H1 (cell line): ENCODE results near the gene TRIP11. TPM values are rescaled to one million over a fixed set of nuclear protein-coding genes. Genes with fewer than 3 reads are reported as not detected.

Experiments used
- CTCF ChIA-PET: fragments of 300-600 bp; sonication (Branson Sonifier 250); formaldehyde crosslinking; loops from one replicate; lab custom pipeline; 2021; ENCODE audit not compliant: partially characterized antibody; lab: Charles Lee
- POLR2A ChIA-PET: fragments of 300-600 bp; sonication (Branson Sonifier 250); formaldehyde crosslinking; loops from one replicate; lab custom pipeline; 2021; ENCODE audit warnings: inconsistent platforms; ENCODE audit not compliant: partially characterized antibody; lab: Charles Lee
- DNase-seq, 2 experiments: peaks; one replicate each; pipeline versions ENCODE4 v3.0.0 to v3.0.0-alpha.2; 2010 to 2022; ENCODE audit warnings: low spot score in 2 of 2, low read depth in 1 of 2, mixed read lengths in 1 of 2
- FAIRE-seq: peaks from 2 replicates; lab custom pipeline; 2011; peaks lifted over from hg19 to GRCh38; lab: Jason Lieb, UNC
- H2AFZ ChIP-seq: 2 replicates; pipeline ENCODE4 v1.8.1; 2012; ENCODE audit warnings: low read length, inconsistent platforms
- H2AK5ac ChIP-seq: 2 replicates; pipeline ENCODE4 v1.6.1; 2013; ENCODE audit warnings: low read depth, low read length
- H2BK120ac ChIP-seq: replicated peaks from 2 replicates; pipeline ENCODE3; 2013; ENCODE audit warnings: low read depth, low read length, inconsistent platforms
- H2BK12ac ChIP-seq: 2 replicates; pipeline ENCODE4 v1.6.1; 2013; ENCODE audit warnings: low read depth, low read length
- H2BK15ac ChIP-seq: 2 replicates; pipeline ENCODE4 v1.6.1; 2013; ENCODE audit warnings: low read length
- H2BK20ac ChIP-seq: 2 replicates; pipeline ENCODE4 v1.6.1; 2013; ENCODE audit warnings: low read length
- H2BK5ac ChIP-seq: 2 replicates; pipeline ENCODE4 v1.6.1; 2013; ENCODE audit warnings: low read depth, low read length
- H3K14ac ChIP-seq: 2 replicates; pipeline ENCODE4 v1.6.1; 2013; ENCODE audit warnings: inconsistent platforms; ENCODE audit not compliant: insufficient read length
- H3K18ac ChIP-seq: 2 replicates; pipeline ENCODE4 v1.6.1; 2013; ENCODE audit warnings: low read length; ENCODE audit errors: extremely low read depth
- H3K23ac ChIP-seq: 2 replicates; pipeline ENCODE4 v1.6.1; 2013; ENCODE audit warnings: inconsistent platforms; ENCODE audit not compliant: insufficient read length
- H3K23me2 ChIP-seq: 2 replicates; pipeline ENCODE4 v1.6.1; 2013; ENCODE audit warnings: low read depth, low read length
- H3K27ac ChIP-seq: 2 replicates; pipeline ENCODE4 v1.6.1; 2011; ENCODE audit warnings: low read depth, low read length, inconsistent platforms
- H3K27me3 ChIP-seq, 4 experiments: replicated peaks in 1 of 4; 1 replicate in 1 of 4; 2 replicates in 3 of 4; pipeline versions ENCODE4 v1.6.1 to v1.8.1; 2011 to 2013; ENCODE audit warnings: low read length in 3 of 4, mild to moderate bottlenecking in 3 of 4, inconsistent platforms in 2 of 4, mixed read lengths in 2 of 4, moderate library complexity in 1 of 4; ENCODE audit not compliant: control insufficient read depth in 3 of 4, insufficient read depth in 3 of 4; ENCODE audit errors: extremely low read depth in 1 of 4
- H3K36me3 ChIP-seq, 4 experiments: 2 replicates each; pipeline versions ENCODE4 v1.6.1 to v1.8.1; 2011 to 2013; ENCODE audit warnings: mild to moderate bottlenecking in 4 of 4, low read length in 3 of 4, moderate library complexity in 2 of 4, control low read depth in 1 of 4, inconsistent platforms in 1 of 4; ENCODE audit not compliant: insufficient read depth in 4 of 4, control insufficient read depth in 2 of 4
- H3K4ac ChIP-seq: replicated peaks from 2 replicates; pipeline ENCODE3; 2013; ENCODE audit warnings: low read length, low read depth, mixed read lengths, inconsistent platforms; ENCODE audit not compliant: insufficient read length
- H3K4me1 ChIP-seq, 4 experiments: replicated peaks in 1 of 4; 1 replicate in 1 of 4; 2 replicates in 3 of 4; pipeline versions ENCODE4 v1.6.1 to v1.8.1; 2011 to 2013; ENCODE audit warnings: low read length in 3 of 4, inconsistent platforms in 2 of 4, mixed read lengths in 1 of 4; ENCODE audit not compliant: insufficient read depth in 4 of 4, control insufficient read depth in 3 of 4
- H3K4me2 ChIP-seq, 2 experiments: 2 replicates each; pipeline versions ENCODE4 v1.6.1 to v1.8.1; 2011 to 2013; ENCODE audit warnings: low read depth in 2 of 2, low read length in 2 of 2, control low read depth in 1 of 2, inconsistent platforms in 1 of 2, mild to moderate bottlenecking in 1 of 2; ENCODE audit not compliant: insufficient read depth in 1 of 2
- H3K4me3 ChIP-seq, 4 experiments: fragments of 200-600, 300-600 bp in 1 of 4; sonication (generic), shearing (Covaris generic), sonication (Bioruptor Twin) in 1 of 4; 2 replicates each; pipeline versions ENCODE4 v1.5.1 to v1.8.1; 2011 to 2016; ENCODE audit warnings: low read length in 4 of 4, low read depth in 3 of 4, control low read depth in 2 of 4, inconsistent platforms in 2 of 4, mild to moderate bottlenecking in 2 of 4, mixed read lengths in 1 of 4, moderate library complexity in 1 of 4; ENCODE audit not compliant: insufficient read depth in 2 of 4; ENCODE audit errors: extremely low read depth in 1 of 4
- H3K56ac ChIP-seq: replicated peaks from 2 replicates; pipeline ENCODE3; 2013; ENCODE audit warnings: low read depth, mild to moderate bottlenecking, mixed read lengths, low read length, inconsistent platforms; ENCODE audit not compliant: insufficient read length
- H3K79me1 ChIP-seq: 2 replicates; pipeline ENCODE4 v1.6.1; 2013; ENCODE audit warnings: low read depth, low read length, control low read depth
- H3K79me2 ChIP-seq, 2 experiments: 2 replicates each; pipeline versions ENCODE4 v1.6.1 to v1.8.1; 2012 to 2013; ENCODE audit warnings: low read length in 2 of 2, mild to moderate bottlenecking in 2 of 2, inconsistent platforms in 1 of 2; ENCODE audit not compliant: insufficient read depth in 2 of 2, control insufficient read depth in 1 of 2
- H3K9ac ChIP-seq, 4 experiments: replicated peaks in 1 of 4; 1 replicate in 1 of 4; 2 replicates in 3 of 4; pipeline versions ENCODE4 v1.6.1 to v1.8.1; 2011 to 2013; ENCODE audit warnings: low read depth in 3 of 4, low read length in 3 of 4, control low read depth in 2 of 4, mild to moderate bottlenecking in 2 of 4, moderate library complexity in 2 of 4, inconsistent platforms in 1 of 4; ENCODE audit errors: extremely low read depth in 1 of 4
- H3K9me3 ChIP-seq, 2 experiments: 2 replicates each; pipeline versions ENCODE4 v1.6.1 to v1.8.1; 2012 to 2013; ENCODE audit warnings: mild to moderate bottlenecking in 2 of 2, moderate library complexity in 2 of 2, control low read depth in 1 of 2, inconsistent platforms in 1 of 2, low read depth in 1 of 2, low read length in 1 of 2, mixed read lengths in 1 of 2; ENCODE audit not compliant: insufficient read depth in 2 of 2
- H4K20me1 ChIP-seq, 2 experiments: replicated peaks in 1 of 2; 2 replicates each; pipeline versions ENCODE3 to v1.8.1; 2011 to 2013; ENCODE audit warnings: inconsistent platforms in 2 of 2, low read length in 2 of 2, mild to moderate bottlenecking in 1 of 2; ENCODE audit not compliant: insufficient read depth in 2 of 2, control insufficient read depth in 1 of 2
- H4K5ac ChIP-seq: 2 replicates; pipeline ENCODE4 v1.6.1; 2013; ENCODE audit warnings: low read length, low read depth, mixed read lengths, inconsistent platforms; ENCODE audit not compliant: insufficient read length
- H4K8ac ChIP-seq: 2 replicates; pipeline ENCODE4 v1.8.0; 2013; ENCODE audit warnings: mild to moderate bottlenecking, moderate library complexity, low read length, inconsistent platforms; ENCODE audit not compliant: insufficient read depth; ENCODE audit errors: extremely low read depth
- H4K91ac ChIP-seq: replicated peaks from 2 replicates; pipeline ENCODE3; 2013; ENCODE audit warnings: low read length, mixed read lengths, inconsistent platforms; ENCODE audit not compliant: insufficient read length
- CBX5 ChIP-seq: fragments of 300-800, 300-1000 bp; sonication (generic); IDR thresholded peaks from 2 replicates; pipeline ENCODE4 v1.7.1; 2016; ENCODE audit warnings: antibody characterized with exemption, low read length, low read depth
- CEBPB ChIP-seq: IDR thresholded peaks from 2 replicates; pipeline ENCODE4 v1.6.1; 2012; ENCODE audit warnings: low read depth, low read length
- CHD2 ChIP-seq: IDR thresholded peaks from 2 replicates; pipeline ENCODE4 v1.6.1; 2012; ENCODE audit warnings: low read length, improper control_type of control experiment
- CREB1 ChIP-seq: IDR thresholded peaks from 2 replicates; pipeline ENCODE4 v1.6.1; 2012; ENCODE audit warnings: inconsistent platforms
- NRF1 ChIP-seq: IDR thresholded peaks from 2 replicates; pipeline ENCODE4 v1.6.1; 2011; ENCODE audit warnings: mild to moderate bottlenecking, low read depth, low read length, improper control_type of control experiment
- POU5F1 ChIP-seq: IDR thresholded peaks from 2 replicates; pipeline ENCODE4 v1.6.1; 2011; ENCODE audit warnings: low read depth, mild to moderate bottlenecking, low read length, moderate library complexity
- SIN3A ChIP-seq, 2 experiments: IDR thresholded peaks in 1 of 2; conservative IDR thresholded peaks in 1 of 2; 2 replicates each; pipeline ENCODE4 v1.6.1; 2011 to 2012; ENCODE audit warnings: low read length in 2 of 2, improper control_type of control experiment in 1 of 2, low read depth in 1 of 2, mild to moderate bottlenecking in 1 of 2
- SIRT6 ChIP-seq: IDR thresholded peaks from one replicate; pipeline ENCODE4 v1.7.1; 2012; ENCODE audit warnings: low read length, inconsistent platforms
- ZNF274 ChIP-seq: IDR thresholded peaks from 2 replicates; pipeline ENCODE4 v1.7.0; 2012; ENCODE audit warnings: low read length, borderline replicate concordance; ENCODE audit errors: extremely low read depth
- WGBS, 2 experiments: shearing (Covaris generic) in 1 of 2; methylation state at CpG; one replicate each; pipeline versions ENCODE4 v1.1.6 to v1.1.7; 2013 to 2015; ENCODE audit warnings: low lambda C conversion rate in 2 of 2, mixed read lengths in 2 of 2, inconsistent platforms in 1 of 2, low coverage in 1 of 2, missing lambda C conversion rate in 1 of 2; ENCODE audit not compliant: insufficient replicate concordance in 2 of 2, insufficient coverage in 1 of 2, insufficient read length in 1 of 2; ENCODE audit errors: extremely low coverage in 1 of 2, missing lambda C conversion rate in 1 of 2; 5-methylcytosine and 5-hydroxymethylcytosine counted together
- polyA plus RNA-seq, 7 experiments: library from polyadenylated mRNA; depleted of rRNA in 3 of 7; stranded (reverse) in 5 of 7; unstranded in 2 of 7; fragments of >200 nt in 5 of 7; fragments of 200-250 nt in 2 of 7; gene quantifications; 1 replicate in 5 of 7; 2 replicates in 1 of 7; 4 replicates in 1 of 7; pipeline versions ENCODE4 v1.2.1 to v1.2.3, GENCODE V29; 2011 to 2013; ENCODE audit warnings: missing spikeins in 2 of 7, mixed read lengths in 2 of 7
- total RNA-seq: library from RNA; stranded (reverse); fragmentation: NEBNext Ultra II Directional; extraction: Animal tissue kit (Norgen Biotek cat#: 25700); gene quantifications from 2 replicates; pipeline ENCODE4 v1.2.1, GENCODE V29; 2021

TRIP11 gene
- total and polyA plus RNA-seq, 2 of the 8 experiments (the other 6 are each of a cell fraction or from before 2014, with no cell fraction given) = 3.3 to 30.4 TPM

GRCh38 chr14:91942946-91943345 lies 96.9 kb downstream of the TRIP11 start:
- Histone ChIP-seq H3K18ac (no peak overlapping the region), H4K91ac (no peak overlapping the region), H3K4me3 (no peak overlapping the region), H3K27me3 (peaks cover 4 to 21% (median 13%) of the 10 kb centered on the region in 4 experiments)
- 90% methylated on average over 9 of the region's 9 CpGs; no CpG with 5 or more reads in 1 of the 2 experiments for WGBS, 2 experiments
- no peak for TF ChIP-seq CBX5
- TF ChIP-seq CHD2 = no peak
- no peak for TF ChIP-seq POU5F1
- TF ChIP-seq NRF1 = no peak
- TF ChIP-seq CREB1 = no peak
- no peak for TF ChIP-seq CEBPB
- no peak for TF ChIP-seq SIRT6
- no peak for TF ChIP-seq ZNF274
- TF ChIP-seq SIN3A (conservative IDR thresholded peaks at IDR 0.05 in 1 of 2, IDR thresholded peaks at IDR 0.05 in 1 of 2; ENCODE audit: low read depth in 1 of 2, low read length in 2 of 2) = no peak
- TF ChIP-seq, all 59 proteins: peak for 0
- Histone ChIP-seq H3K79me1 (no peaks in the 10 kb centered on the region), H3K4me2 (no peak overlapping the region), H3K36me3 (no peaks in the 10 kb centered on the region), H3K23ac (no peak overlapping the region), H3K79me2 (no peaks in the 10 kb centered on the region), H2AK5ac (no peak overlapping the region), H3K56ac (no peak overlapping the region), H2BK20ac (no peak overlapping the region), H3K4ac (no peak overlapping the region), H3K27ac (no peak overlapping the region), H3K9ac (no peak overlapping the region), H2BK12ac (no peak overlapping the region), H2AFZ (no peak overlapping the region), H3K4me1 (no peaks in the 10 kb centered on the region; a peak in 2 of 7 replicates), H2BK5ac (no peak overlapping the region), H4K8ac (no peak overlapping the region), H3K9me3 (no peaks in the 10 kb centered on the region), H4K20me1 (no peaks in the 10 kb centered on the region), H2BK15ac (no peak overlapping the region), H3K23me2 (peaks cover 6% of the 10 kb centered on the region; the same call in 1 of the 2 replicates), H2BK120ac (no peak overlapping the region), H4K5ac (no peak overlapping the region), H3K14ac (no peak overlapping the region)
- CTCF ChIA-PET = interaction anchor here (0.6 kb wide), 1 partner anchor 11 kb away, joined by 3 read pairs; no protein-coding TSS in a partner anchor
- DNase-seq (no peak), FAIRE-seq (no peak)
- POLR2A ChIA-PET = interaction anchor here (0.6 kb wide), 1 partner anchor 54 kb away, joined by 3 read pairs; no protein-coding TSS in a partner anchor
